Measurements from ENCODE around the gene THEMIS2. TPM values are rescaled to one million over a fixed set of nuclear protein-coding genes. Genes with fewer than 3 reads are reported as not detected.
A peak's percentile ranks its signal among the peaks of the same experiment; 100 is the strongest.
"Not testable (repeated sequence)": the region's sequence is repeated elsewhere in the genome, so short reads cannot be mapped to it uniquely, and the experiment has no call there.

The THEMIS2 gene
- total RNA-seq, 1 donor, result 181 TPM

DNA sequence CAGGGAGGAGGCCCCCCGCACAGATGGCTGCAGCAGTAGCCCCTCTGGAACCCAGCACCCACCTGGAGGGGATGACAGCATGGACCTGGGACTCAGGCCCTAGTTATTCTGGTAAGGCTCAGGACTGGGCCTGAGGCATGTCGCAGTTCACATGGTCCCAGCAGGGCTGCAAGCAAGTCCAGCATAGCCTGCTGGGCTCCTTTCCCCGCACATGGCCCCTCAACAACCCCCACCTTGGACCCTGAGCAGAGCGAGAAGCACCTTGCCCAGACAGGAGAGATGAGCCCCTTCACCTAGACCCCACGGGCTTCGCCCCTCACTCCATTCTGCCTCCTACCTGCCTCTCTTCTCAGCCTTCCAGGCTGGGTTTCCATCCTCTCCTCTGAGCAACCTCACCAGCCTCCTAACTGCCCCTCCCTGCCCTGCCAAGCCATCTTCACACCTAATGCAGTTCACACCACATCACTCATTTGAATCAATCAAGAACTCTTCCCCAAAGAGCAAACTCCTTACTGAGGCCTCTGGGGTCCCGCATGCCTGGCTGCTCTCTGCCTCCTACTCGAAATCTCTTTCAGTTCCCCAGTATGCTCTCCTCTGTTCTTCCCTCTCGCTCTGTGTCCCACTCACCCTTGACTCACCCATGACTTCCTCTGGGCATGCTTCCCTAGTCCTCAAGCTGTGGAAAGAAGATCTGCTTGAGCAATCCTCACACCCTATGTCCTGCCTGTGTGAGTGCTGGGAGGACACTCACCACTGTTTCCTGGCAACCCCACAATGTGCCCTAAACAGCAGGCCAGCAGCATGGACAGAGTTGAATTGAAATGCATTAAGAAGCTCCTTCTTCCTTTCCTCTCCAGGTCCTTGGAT lies 9.4 kb upstream of the THEMIS2 start:
- DNase-seq (ENCODE audit: low read depth in 2 of 3, low spot score in 2 of 3), result peak in 2 of 3 donors; percentile 47 to 51

DNA sequence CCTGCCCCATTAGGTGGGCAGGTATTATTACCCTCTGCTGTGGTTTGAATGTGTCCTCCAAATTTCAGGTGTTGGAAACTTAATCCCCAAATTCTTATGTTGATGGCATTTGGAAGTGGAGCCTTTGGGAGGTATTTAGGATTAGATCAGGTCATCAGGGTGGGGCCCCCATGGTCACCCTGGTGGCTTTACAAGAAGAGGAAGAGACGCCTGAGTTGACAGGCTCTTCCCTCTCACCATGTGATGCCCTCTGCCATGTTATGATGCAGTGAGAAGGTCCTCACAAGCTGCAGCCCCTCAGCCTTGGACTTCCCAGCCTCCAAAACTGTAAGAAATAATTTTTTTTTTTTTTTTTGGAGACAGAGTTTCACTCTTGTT lies 8.8 kb upstream of the THEMIS2 start:
- no peak for DNase-seq (ENCODE audit: low read depth in 2 of 3, low spot score in 2 of 3)

DNA sequence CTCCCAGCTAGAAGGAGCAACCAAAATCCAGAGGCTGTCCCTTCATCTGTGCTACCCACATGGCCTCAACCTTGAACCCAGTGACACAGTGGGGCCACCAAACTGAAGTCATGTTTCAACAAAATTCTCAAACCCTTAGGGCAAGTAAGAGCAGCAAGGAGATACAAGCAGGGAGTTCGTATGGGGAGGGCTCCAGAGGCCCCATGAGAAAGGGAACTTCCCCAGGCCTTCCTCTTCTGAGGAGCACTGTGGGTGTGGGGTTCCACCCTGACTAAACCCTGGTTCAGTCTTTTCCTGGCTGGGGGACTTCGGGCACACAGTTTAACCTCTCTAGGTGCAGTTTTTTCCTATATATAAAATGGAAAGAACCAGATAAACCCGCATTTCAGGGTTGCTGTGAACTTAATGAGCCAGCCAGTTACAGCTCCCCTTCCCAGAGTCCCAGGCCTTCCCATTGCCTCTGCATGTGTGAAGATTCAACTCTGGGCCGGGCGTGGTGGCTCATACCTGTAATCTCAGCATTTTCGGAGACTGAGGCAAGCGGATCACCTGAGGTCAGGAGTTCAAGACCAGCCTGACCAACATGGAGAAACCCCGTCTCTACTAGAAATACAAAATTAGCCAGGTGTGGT lies 8.0 kb upstream of the THEMIS2 start:
- no peak for DNase-seq (ENCODE audit: low read depth in 2 of 3, low spot score in 2 of 3)

DNA sequence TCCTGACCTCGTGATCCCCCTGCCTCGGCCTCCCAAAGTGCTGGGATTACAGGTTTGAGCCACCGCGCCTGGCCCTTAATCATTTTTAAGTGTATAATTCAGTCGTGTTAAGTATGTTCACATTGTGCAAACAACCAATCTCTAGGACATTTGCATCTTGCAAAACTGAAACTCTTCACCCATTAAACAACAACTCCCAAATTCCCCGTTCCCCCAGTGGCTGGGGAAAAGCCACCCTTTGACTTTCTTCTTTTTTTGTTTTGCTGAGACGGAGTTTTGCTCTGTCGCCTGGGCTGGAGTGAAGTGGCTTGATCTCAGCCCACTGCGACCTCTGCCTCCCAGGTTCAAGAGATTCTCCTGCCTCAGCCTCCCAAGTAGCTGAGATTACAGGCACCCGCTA lies 6.5 kb upstream of the THEMIS2 start:
- DNase-seq (ENCODE audit: low read depth in 2 of 3, low spot score in 2 of 3), result no peak

DNA sequence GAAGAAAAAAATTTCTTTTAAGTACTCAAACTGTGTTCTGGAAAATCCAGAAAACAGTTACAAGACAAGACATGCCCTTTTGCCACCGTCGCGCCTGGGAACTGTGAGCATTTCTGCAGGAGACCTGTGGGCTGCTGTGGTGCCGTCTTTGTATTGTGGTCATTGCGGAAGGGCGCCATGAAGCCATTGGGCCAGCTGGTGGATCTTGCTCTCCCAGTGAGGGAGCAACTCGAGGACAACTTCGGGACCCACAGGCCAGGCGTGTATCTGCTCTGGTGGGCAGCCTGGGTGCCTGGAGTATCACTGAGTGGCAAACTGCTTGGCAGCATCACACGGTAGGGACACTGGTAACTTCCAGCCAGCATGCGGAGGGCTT lies 3.8 kb upstream of the THEMIS2 start:
- no peak for DNase-seq (ENCODE audit: low read depth in 2 of 3, low spot score in 2 of 3)

DNA sequence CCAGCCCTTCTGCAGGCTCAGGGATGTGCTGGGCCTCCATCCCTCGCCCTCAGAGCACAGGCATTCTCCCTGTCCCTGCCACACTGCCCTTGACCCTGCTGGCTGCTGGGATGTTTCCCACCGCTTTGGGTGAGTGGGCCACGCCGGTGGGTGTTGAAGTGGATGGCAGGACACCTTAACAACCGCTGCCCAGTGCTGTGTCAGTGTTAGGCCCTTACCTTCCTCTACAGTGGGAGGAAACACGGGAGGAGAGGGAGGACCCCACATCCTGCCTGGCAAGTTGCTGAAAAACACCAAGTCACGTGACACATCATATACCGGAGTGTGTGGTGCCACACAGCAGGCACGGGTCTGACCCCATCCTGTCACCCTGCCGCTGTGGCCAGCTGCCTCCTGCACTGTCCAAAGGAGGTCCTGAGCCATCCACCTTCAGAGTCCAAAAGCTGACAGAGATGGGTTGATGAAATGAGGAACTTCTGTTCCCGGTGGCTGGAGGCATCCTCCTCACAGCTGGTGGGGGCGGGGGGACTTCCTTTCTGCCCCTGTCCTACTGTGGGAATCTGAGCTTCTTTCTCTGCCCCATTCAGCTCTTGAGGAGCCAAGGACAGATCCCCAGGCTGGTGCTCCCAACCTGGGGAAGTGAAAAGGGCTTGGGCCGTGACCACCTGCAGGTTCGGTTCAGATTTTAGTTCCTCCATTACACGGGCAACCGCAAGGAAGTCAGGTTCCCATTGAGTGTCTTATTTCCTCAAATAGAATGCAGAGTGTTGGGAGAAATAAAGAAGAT lies 3.2 kb upstream of the THEMIS2 start:
- peak in 2 of 3 donors; percentile 60 to 66 for DNase-seq (ENCODE audit: low read depth in 2 of 3, low spot score in 2 of 3)

DNA sequence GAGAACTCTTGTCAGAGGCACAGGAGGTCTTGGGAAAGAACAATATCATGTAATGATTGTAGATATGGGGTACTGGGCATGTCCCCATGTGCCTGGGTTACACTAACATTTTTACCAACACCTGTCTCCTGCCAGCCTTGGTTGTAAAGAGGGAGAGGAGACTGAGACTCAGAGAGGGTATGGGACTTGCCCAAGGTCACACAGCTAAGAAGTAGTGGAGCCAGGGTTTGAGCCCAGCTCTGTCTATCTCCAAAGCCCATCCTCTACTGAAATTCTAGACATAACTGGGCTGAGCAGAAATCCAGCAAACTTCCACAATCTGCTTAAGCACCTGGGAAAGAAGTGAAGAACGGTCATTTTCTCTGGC lies 2.6 kb upstream of the THEMIS2 start:
- DNase-seq (ENCODE audit: low read depth in 2 of 3, low spot score in 2 of 3), result no peak

DNA sequence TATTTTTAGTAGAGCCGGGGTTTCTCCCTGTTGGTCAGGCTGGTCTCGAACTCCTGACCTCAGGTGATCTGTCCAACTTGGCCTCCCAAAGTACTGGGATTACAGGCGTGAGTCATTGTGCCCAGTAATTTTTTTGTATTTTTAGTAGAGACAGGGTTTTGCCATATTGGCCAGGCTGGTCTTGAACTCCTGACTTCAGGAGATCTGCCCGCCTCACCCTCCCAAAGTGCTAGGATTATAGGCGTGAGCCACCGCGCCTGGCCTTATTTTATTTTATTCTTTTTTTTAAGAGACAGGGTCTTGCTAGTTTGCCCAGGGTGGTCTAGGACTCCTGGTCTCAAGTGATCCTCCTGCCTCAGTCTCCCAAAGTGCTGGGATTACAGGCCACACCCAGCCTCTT lies 1.3 kb upstream of the THEMIS2 start:
- not testable (repeated sequence) for DNase-seq (ENCODE audit: low read depth in 2 of 3, low spot score in 2 of 3)

DNA sequence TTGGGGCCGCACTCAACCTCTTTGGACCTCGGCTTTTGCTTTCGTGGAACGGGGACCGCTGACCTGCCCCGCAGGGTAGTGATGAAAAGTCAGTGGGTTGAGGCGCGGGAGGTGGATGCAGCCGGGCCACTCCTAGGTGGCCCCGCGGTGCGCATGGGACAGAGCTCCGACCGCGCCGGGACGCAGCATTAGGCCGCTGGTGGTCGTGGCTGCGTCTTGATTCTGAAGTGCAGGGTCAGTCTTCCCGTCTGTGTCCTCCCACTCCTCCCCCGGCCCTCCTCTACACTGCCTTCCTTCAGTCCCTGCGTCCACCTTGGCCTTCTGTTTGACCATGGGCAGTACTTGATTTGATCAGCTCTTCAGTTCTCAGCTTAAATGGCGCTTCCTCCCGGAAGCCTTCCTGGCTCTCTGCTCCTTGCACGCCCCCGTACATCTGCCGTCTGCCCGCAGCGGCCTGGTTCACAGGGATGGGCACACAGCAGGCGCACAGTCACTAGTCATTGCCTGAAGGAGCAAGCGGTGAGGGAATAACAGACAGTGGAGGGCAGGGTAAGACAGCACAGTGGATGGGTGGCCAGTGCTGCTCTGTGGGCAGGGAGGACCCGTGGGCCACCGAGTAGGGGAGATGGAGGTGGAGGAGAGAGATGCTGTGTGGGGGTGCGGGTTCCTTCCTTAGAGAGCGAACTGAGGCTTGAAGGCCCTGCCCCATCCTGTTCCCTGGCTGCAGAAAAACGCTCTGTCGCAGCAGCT lies 633 bp downstream of the THEMIS2 start:
- no peak for DNase-seq (ENCODE audit: low read depth in 2 of 3, low spot score in 2 of 3)

DNA sequence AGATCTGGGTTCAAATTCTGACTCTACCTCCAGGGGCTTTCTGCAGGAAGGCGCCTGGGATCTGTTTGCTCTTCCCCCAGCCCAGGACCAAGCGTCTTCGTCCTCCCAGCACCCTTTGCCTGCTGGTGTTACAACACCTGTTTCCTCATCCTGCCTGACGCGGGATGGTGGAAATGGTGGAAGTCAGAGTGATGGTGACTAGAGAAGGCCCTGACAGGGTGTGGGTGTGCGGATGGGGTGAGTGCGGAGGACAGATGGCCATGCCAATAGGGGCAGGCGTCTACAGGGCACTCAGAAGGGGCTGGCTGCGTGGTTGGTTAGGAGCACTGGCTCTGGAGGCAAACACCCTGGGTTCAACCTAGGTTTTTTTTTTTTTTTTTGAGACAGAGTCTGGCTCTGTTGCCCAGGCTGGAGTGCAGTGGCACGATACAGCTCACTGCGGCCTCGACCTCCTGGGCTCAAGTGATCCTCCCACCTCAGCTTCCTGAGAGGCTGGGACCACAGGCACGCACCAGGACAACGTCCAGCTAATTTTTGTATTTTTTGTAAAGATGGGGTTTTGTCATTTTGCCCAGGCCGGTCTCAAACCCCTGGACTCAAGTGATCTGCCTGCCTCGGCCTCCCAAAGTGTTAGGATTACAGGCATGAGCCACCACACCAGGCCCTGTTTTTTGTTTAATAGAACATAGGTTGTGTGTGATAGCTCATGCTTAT lies 1.5 kb downstream of the THEMIS2 start:
- DNase-seq (ENCODE audit: low read depth in 2 of 3, low spot score in 2 of 3), result peak in 2 of 3 donors; percentile 87 to 96

DNA sequence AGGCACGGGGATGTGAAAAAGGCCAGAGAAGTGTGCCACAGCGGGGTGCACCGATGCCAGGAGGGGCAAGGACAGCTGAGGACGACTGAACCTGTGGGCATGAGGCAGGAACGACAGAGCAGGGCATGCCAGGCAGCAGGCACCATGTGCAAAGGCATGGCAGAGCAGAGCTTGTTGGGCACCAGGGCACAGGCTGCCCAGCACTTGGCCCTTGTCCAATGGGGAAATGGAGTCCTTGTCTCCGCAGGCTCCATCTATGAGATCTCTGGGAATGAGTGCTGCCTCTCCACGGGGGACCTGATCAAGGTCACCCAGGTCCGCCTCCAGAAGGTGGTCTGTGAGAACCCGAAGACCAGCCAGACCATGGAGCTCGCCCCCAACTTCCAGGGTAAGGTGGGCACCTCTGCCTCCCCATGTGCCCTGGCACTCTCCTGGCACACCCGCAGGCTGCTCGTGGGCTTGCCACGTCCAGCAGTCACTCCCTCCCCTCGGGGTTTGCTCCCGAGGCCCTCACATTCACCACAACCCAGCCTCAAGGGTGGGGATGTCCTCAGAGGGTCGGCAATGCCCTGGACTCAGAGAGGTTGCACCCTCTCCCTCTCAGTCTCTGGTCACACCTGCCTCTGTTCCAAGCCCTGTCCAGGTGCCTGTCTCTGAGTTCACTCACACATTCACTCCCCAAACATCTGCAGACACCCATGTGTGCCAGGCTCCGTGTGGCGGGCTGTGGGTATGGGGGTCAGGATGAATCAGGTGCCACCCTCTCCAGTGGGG lies 4.2 kb downstream of the THEMIS2 start:
- DNase-seq (ENCODE audit: low read depth in 2 of 3, low spot score in 2 of 3), result no peak

DNA sequence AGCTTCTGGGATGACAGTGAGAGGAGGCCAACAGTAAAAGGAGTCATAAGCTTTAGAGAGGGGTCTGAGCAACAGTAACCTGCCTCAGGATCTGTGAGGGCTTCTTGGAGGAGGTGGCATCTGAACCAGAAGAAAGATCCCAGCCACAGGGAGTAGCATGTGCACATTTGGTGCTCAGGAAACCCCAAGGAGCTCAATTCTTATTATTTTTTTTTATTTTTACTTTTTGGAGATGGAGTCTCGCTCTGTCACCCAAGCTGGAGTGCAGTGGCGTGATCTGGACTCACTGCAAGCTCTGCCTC lies 4.7 kb downstream of the THEMIS2 start:
- no peak for DNase-seq (ENCODE audit: low read depth in 2 of 3, low spot score in 2 of 3)

DNA sequence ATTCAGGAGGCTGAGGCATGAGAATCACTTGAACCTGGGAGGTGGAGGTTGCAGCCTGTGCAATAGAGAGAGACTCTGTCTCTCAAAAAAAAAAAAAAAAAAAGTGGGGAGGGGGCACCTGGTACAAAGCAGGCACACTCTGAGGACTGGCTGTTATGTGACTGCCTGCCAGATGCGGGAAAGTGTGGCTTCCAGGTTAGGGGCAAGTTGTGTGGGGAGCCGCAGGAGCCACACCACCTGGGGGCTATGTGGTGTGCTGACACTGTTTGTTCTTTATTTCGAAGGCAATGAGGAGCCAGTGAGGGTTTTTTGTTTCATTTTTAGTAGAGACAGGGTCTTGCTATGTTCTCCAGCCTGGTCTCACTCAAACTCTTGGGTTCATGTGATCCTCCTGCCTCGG lies 5.7 kb downstream of the THEMIS2 start:
- DNase-seq (ENCODE audit: low read depth in 2 of 3, low spot score in 2 of 3), result no peak

DNA sequence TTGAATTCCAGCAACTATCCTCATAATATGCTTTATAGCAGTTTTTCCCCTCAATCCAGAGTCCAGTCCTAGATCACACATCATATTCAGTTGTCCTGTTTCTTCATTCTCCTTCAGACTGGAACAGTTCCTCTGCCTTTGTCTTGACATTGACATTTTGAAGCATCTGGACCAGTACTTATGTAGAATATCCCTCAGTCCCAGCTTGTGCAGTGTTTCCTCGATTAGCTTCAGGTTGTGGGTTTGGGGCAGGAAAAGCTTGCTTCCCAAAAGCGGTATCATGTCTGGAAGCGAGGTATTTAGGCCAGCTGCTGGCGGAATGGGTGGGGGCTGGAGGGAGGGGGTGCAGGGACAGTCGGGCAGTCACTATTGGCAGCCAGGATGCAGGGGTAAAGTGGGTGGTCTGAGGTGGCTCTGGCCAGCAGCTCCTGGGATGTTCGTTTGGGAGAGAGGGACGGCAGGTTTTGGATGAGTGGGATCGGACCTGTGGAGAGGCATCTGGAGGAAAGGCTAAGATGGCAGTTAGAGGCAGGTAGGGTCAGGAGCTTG lies 6.5 kb downstream of the THEMIS2 start:
- DNase-seq (ENCODE audit: low read depth in 2 of 3, low spot score in 2 of 3), result no peak

DNA sequence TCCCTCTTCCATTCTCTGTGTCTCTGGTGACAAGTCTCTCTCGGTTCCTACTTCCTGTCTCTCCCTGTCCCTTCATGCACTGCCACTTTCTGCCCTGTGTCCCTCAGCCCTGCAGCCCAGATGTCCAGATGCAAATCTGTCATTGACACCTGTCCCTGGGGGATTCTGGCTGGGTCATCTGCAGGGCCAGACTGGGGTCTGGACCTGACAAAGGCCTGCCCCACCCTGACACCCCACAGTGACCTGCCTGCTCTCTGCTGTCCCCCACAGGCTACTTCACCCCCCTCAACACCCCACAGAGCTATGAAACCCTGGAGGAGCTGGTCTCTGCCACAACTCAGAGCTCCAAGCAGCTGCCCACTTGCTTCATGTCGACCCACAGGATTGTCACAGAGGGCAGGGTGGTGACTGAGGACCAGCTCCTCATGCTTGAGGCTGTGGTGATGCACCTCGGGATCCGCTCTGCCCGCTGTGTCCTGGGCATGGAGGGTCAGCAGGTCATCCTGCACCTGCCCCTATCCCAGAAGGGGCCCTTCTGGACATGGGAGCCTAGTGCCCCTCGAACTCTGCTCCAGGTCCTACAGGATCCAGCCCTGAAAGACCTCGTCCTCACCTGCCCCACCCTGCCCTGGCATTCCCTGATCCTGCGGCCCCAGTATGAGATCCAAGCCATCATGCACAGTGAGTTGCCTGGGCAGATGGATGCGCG lies 7.2 kb downstream of the THEMIS2 start:
- DNase-seq (ENCODE audit: low read depth in 2 of 3, low spot score in 2 of 3), result no peak

DNA sequence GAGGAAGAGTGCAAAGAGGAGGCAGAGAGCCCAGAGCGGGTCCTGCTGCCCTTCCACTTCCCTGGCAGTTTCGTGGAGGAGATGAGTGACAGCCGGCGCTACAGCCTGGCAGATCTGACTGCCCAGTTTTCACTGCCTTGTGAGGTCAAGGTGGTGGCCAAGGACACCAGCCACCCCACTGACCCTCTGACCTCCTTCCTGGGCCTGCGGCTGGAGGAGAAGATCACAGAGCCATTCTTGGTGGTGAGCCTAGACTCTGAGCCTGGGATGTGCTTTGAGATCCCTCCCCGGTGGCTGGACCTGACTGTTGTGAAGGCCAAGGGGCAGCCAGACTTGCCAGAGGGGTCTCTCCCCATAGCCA lies 10.2 kb downstream of the THEMIS2 start:
- no peak for DNase-seq (ENCODE audit: low read depth in 2 of 3, low spot score in 2 of 3)

DNA sequence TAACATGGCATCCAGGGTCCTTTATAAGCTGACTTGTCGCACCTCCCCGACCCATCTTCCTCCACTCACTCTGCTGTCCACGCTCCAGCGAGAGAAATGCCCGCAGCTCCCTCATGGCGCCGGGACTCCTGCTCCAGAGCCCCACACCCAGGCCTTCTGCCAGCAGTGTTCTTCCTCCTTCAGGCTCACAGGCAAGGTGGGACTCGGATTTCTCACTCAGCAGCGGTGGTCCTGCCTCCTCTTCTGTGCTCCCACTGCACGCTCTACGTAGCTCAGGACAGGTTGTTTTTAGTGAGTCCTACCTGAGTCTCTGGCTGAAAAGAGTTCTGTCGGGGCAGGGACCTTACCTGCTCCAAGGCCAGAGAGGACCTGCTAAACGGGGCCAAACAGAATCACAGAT lies 11.2 kb downstream of the THEMIS2 start:
- DNase-seq (ENCODE audit: low read depth in 2 of 3, low spot score in 2 of 3), result no peak

DNA sequence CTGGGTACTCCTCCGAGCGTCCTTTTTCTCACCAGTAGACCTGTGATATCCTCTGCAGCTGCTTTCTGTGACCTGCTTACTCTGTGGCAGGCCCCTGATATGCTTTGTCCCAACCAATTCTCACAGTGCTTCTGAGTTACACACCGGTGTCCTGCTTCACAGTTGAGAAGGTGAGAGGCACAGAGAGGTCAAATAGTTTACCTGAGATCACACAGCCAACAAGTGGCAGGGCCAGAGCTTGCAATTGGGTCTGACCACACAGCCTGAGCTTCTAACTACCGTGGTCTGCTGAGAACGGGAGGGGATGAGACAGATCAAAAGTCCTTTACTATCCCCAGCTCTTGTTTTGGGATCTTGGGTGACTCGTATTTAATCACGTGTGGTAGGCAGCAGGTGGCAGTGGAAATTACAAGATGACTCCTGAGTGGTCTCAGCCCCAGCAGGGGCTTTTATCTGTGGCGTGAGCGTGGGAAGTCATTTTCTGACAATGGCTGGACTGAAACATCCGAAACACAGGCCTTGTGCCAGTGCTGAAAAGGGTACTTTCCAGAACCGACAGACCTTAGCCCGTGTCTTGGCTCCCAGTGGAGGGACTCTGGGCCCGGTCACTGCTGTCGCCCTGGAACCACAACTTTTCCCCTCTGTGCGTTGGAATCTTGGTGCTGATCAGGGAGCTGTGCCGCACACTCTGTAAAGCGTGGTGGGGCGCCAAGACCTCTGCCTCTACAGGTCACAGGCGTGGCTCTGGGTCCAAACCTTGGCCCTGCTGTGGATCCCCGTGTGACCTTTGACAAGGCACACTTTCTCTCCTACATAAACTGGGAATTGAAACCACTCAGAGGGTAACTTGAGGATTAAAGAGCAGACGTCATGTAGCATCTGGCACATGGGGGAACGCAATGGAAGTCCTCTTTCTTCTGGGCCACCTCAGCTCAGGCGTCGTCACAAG lies 11.9 kb downstream of the THEMIS2 start:
- no peak for DNase-seq (ENCODE audit: low read depth in 2 of 3, low spot score in 2 of 3)
